HG02798 (cell line): ENCODE measurements around the gene PKIB.

Source experiments
- ATAC-seq: cut with Tn5 transposase; IDR thresholded peaks from one replicate; pipeline ENCODE4 v1.9.1; 2021; ENCODE audit warnings: mild to moderate bottlenecking; ENCODE audit not compliant: unreplicated experiment, poor library complexity

PKIB gene

GRCh38 chr6:122702841-122703240 is 92.6 kb downstream of the PKIB start:
- no peak for ATAC-seq

- no peak for ATAC-seq
Measured at GRCh38 chr6:122704066-122704465, 93.9 kb downstream of the PKIB start.

GRCh38 chr6:122709922-122710512 is 99.8 kb downstream of the PKIB start:
- peak; percentile 57 for ATAC-seq

- ATAC-seq: no peak
Measured at GRCh38 chr6:122710908-122711635, 100.9 kb downstream of the PKIB start.

- no peak for ATAC-seq
Measured at GRCh38 chr6:122712093-122712447, 101.9 kb downstream of the PKIB start.

DNA sequence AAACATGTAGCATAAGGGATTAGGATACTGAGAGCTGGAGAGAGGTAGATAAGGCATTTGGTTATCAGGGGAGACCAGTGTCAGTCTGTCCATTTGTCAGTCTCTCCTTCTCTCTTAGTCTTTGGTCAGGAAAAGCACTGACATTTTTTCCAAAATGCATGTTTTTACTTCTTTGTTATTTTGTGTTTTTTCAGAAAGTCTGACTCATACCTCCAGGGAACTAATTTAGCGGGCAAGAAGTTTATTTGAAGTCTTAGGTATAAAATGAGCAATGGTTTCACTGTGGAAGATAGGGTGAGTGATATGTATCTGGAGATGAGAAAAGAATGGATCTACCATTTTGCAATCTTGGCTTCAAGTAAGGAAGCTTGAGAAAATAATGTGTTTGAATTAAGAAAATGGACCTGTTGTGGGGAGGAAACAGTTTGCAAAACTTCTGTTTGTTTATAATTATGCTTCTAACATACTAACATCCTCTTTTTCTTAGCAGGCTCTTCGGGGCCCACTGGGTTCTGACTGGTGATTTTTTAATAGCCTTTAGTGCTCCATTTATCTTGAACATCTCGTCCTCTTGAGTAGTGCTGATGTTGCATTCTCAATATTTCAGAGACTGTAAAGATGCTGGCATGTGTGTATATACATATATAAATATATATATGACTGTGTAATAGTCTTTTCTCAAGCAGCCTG is 102.4 kb downstream of the PKIB start:
- ATAC-seq: no peak

GRCh38 chr6:122713138-122713537 is 102.9 kb downstream of the PKIB start:
- no peak for ATAC-seq

GRCh38 chr6:122714059-122714458 is 103.9 kb downstream of the PKIB start:
- no peak for ATAC-seq

GRCh38 chr6:122715725-122716124 is 105.5 kb downstream of the PKIB start:
- ATAC-seq: no peak

DNA sequence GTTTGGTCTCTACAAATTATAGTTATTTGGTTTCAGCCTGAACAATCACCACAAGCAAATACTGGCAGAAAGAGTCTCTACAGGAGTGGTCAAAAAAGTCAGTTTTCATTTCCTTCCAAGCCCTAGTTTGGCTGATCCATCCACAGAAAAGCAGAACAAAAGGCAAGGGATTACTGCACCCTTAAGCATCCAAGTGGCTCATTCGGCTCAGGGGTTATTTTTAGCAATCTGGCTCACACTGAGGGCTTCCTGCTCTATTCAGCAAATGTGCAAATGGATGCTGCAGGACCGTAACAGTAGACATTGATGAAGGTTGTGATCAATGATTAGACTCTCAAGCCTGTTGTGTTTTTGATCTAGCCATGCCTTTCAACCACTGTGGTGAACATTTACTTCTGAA is 107.1 kb downstream of the PKIB start:
- ATAC-seq: no peak

GRCh38 chr6:122718616-122719015 is 108.4 kb downstream of the PKIB start:
- ATAC-seq: no peak

DNA sequence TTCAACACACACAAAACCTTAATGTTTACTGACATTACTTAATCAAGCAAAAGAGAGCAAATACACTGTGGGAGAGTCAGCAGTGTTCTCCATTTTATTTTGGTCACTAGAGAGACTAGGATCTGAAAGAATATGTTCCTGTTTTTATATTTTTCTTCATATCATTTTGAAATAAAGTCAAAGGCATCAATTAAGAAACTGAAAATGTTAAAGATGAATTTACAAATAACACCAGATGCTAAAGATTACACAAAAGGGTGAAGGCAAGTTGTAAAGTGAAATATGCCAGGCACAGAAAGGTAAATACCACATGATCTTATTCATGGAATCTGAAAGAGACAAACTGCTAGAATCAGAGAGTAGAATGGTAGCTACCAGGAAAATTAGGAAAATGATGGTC is 109.0 kb downstream of the PKIB start:
- ATAC-seq: no peak

DNA sequence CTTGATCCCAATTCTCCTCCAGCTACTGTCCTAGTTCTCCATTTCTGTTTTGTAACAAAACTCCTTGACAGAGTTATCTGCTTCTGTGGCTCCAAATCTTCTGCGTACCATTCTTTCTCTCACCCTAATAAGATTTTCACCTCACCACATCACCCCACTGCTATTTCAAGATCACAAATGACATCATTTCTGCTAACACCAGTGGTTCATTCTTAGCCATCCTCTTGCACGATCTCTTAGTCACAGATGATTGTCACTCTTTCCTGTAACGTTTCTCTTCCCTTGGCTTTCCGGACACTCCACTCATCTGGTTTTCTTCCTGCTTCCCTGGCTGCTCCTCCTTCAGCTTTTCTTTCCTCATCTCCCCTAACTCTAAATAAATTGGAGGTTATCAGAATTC is 112.5 kb downstream of the PKIB start:
- ATAC-seq: no peak

GRCh38 chr6:122726649-122727048 is 116.4 kb downstream of the PKIB start:
- ATAC-seq: no peak

DNA sequence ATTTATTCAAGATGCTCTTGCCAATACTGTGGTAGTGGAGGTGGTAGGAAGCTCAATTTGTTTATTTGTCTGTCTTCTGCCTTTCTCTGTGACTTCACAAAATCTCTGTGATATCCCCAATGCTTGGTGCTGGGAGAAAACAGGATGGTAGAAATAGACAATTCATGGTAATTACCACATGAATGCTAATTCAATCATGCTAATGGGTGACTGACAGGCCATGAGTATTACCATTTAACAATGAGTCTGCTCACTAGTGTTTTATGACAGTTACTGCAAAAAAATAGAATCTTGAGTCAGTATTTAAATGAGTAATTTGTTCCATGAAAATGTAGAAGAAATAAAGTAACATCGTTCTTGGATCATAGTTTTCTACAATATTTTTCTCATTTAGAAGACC is 117.0 kb downstream of the PKIB start:
- ATAC-seq: no peak

DNA sequence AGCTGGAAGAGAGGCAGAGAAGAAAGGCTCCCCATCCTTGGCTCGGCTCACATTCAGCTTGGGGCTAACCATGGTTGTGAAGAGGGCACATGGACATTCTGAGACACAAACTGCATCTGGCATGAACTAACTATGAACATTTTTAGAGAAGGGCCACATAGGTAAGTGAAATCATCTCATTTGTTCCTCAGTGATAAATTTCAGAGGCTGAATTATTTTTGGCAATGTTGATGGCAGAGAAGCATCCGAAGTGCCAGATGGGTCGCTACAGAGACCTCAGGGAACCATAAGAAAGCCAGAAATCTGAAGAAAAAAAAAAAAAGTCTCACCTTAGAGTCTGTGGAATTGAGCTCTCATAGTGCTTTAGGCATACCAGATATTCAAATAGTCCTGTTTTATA is 120.1 kb downstream of the PKIB start:
- no peak for ATAC-seq

- ATAC-seq: peak; percentile 67
Measured at GRCh38 chr6:122730775-122731386, 120.7 kb downstream of the PKIB start.

DNA sequence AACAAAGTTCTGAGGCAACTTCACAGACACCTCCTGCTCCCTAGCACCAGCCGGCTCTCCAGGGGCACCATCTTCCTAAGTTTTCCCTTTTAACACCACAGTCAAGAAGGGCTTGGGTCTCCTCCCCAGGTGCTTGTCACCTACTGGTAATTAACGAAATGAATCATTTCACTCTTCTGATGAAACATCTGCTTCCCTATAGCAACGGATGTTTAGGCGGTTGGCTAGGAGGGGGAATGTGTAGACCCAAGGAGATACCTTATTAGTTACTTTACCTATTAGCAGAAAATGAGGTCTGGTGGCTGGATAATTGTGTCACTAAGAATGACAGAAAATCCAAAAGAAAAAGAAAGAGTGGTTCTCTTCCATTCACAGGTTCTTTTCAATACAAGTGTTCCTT is 123.1 kb downstream of the PKIB start:
- ATAC-seq: no peak

DNA sequence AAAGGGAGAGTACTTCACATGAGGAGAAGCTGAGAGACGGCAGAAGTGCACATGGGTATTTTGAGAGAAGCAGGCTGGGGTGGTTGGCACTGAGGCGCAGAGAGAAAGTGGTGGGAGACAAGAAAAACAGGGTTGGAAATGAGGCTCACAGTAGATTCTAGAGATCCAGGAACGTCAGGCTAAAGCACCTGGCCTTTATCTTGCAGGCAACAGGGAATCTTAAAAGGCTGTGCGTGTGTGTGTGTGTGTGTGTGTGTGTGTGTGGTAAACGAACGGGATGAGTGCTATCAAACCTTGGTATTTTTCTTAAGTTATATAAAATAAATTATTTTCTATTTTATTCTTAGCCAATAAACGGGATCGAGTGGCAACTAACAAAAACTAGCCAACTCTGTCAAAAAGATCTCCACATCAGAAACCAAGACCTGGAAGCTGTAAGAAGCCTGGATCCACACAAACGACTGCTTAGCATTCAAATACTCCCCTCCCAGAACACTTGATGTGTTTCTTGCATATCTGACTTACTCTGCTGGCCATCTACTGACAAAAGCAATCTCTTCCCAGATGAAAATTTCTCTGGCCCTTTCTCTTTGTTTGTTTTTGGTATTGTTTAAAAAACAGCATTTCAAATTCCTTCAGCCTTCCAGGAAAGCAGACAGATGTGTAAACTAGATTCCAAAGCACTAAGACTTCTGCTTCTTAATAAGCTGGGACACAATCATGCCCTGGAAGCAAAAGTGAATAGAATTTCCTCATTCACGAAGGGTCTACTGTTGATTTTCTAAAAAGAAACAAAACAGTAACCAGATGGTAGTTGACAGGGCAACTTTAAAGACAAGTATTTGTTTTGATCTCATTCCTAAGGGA is 124.6 kb downstream of the PKIB start:
- ATAC-seq: no peak

GRCh38 chr6:122735582-122735981 is 125.4 kb downstream of the PKIB start:
- no peak for ATAC-seq
